Neural cell (in vitro differentiated cells): ENCODE data around the gene GRM4. TPM values are rescaled to one million over a fixed set of nuclear protein-coding genes. Genes with fewer than 3 reads are reported as not detected.

Source experiments
- H2AFZ ChIP-seq: fragments of 200-600, 300-800 bp; sonication (generic), shearing (Covaris generic); 2 replicates; pipeline ENCODE4 v1.6.0; 2014; ENCODE audit warnings: low read depth, mild to moderate bottlenecking, antibody characterized with exemption, low read length, moderate library complexity
- H3F3A ChIP-seq: fragments of 200-600 bp; shearing (Covaris generic); 2 replicates; pipeline ENCODE4 v1.6.1; 2016; ENCODE audit warnings: mild to moderate bottlenecking, moderate library complexity, mixed read lengths, antibody characterized with exemption, low read length; ENCODE audit not compliant: insufficient read depth, poor library complexity, severe bottlenecking
- H3K27ac ChIP-seq: fragments of 200-600, 300-800 bp; sonication (generic), shearing (Covaris generic); 2 replicates; pipeline ENCODE4 v1.5.1; 2014; ENCODE audit warnings: mild to moderate bottlenecking, low read length, moderate library complexity
- H3K27me3 ChIP-seq: fragments of 300-800, 200-600 bp; sonication (generic), shearing (Covaris generic); 2 replicates; pipeline ENCODE4 v1.6.0; 2014; ENCODE audit warnings: mild to moderate bottlenecking, low read depth, low read length, moderate library complexity; ENCODE audit not compliant: insufficient read depth
- H3K36me3 ChIP-seq: fragments of 300-800, 200-600 bp; sonication (generic), shearing (Covaris generic); 2 replicates; pipeline ENCODE4 v1.5.1; 2014; ENCODE audit warnings: mild to moderate bottlenecking, antibody characterized with exemption, low read length, moderate library complexity; ENCODE audit not compliant: insufficient read depth
- H3K4me2 ChIP-seq: fragments of 300-800, 200-600 bp; sonication (generic), shearing (Covaris generic); 2 replicates; pipeline ENCODE4 v1.6.0; 2014; ENCODE audit warnings: mild to moderate bottlenecking, low read length
- H3K4me3 ChIP-seq: fragments of 300-800, 200-600 bp; sonication (generic), shearing (Covaris generic); 2 replicates; pipeline ENCODE4 v1.5.1; 2014; ENCODE audit warnings: mild to moderate bottlenecking, low read length, moderate library complexity
- H3K79me2 ChIP-seq: fragments of 200-600 bp; shearing (Covaris generic); replicated peaks from 2 replicates; pipeline ENCODE4 v1.6.0; 2014; ENCODE audit warnings: mild to moderate bottlenecking, low read length, moderate library complexity; ENCODE audit not compliant: insufficient read depth
- H3K9ac ChIP-seq: fragments of 300-800, 200-600 bp; sonication (generic), shearing (Covaris generic); 2 replicates; pipeline ENCODE4 v1.6.1; 2016; ENCODE audit warnings: mild to moderate bottlenecking, low read length, mixed read lengths
- H3K9me2 ChIP-seq: fragments of 200-600 bp; shearing (Covaris generic); 2 replicates; pipeline ENCODE4 v1.6.1; 2016; ENCODE audit warnings: mild to moderate bottlenecking, low read length, mixed read lengths; ENCODE audit not compliant: insufficient read depth
- H3K9me3 ChIP-seq: fragments of 200-600, 300-800 bp; sonication (generic), shearing (Covaris generic); 2 replicates; pipeline ENCODE4 v1.6.1; 2016; ENCODE audit warnings: mild to moderate bottlenecking, mixed run types, low read length, moderate library complexity, mixed read lengths
- H4K20me1 ChIP-seq: fragments of 200-600 bp; shearing (Covaris generic); 2 replicates; pipeline ENCODE4 v1.6.1; 2016; ENCODE audit warnings: mild to moderate bottlenecking, mixed run types; ENCODE audit not compliant: insufficient read depth
- CTCF ChIP-seq: fragments of 450-650 bp; IDR thresholded peaks from 2 replicates; pipeline ENCODE4 v1.5.1; 2014; ENCODE audit warnings: antibody characterized with exemption, mild to moderate bottlenecking, moderate library complexity; ENCODE audit not compliant: poor library complexity, severe bottlenecking
- EP300 ChIP-seq: fragments of 450-650 bp; conservative IDR thresholded peaks from 2 replicates; pipeline ENCODE4 v1.6.1; 2014; ENCODE audit warnings: antibody characterized with exemption, mild to moderate bottlenecking, moderate library complexity; ENCODE audit not compliant: poor library complexity, severe bottlenecking
- EZH2 ChIP-seq: fragments of 200-600, 300-800 bp; shearing (Covaris generic), sonication (generic); IDR thresholded peaks from 2 replicates; pipeline ENCODE4 v1.6.1; 2014; ENCODE audit warnings: antibody characterized with exemption, low read length, borderline replicate concordance, mild to moderate bottlenecking; ENCODE audit not compliant: insufficient read depth, poor library complexity, severe bottlenecking
- MXI1 ChIP-seq: fragments of 450-650 bp; conservative IDR thresholded peaks from 2 replicates; pipeline ENCODE4 v1.6.1; 2014; ENCODE audit warnings: antibody characterized with exemption, mild to moderate bottlenecking; ENCODE audit not compliant: poor library complexity, severe bottlenecking
- POLR2AphosphoS5 ChIP-seq: IDR thresholded peaks from 2 replicates; pipeline ENCODE4 v1.6.1; 2012
- RAD21 ChIP-seq: fragments of 450-650 bp; conservative IDR thresholded peaks from 2 replicates; pipeline ENCODE4 v1.6.1; 2014; ENCODE audit warnings: antibody characterized with exemption, mild to moderate bottlenecking, moderate library complexity
- REST ChIP-seq: IDR thresholded peaks from 2 replicates; pipeline ENCODE4 v1.6.1; 2012; ENCODE audit warnings: borderline replicate concordance
- SMC3 ChIP-seq: fragments of 450-650 bp; conservative IDR thresholded peaks from 2 replicates; pipeline ENCODE4 v1.6.1; 2014; ENCODE audit warnings: antibody characterized with exemption, mild to moderate bottlenecking, moderate library complexity; ENCODE audit not compliant: poor library complexity
- TAF1 ChIP-seq: IDR thresholded peaks from 2 replicates; pipeline ENCODE4 v1.6.1; 2012; ENCODE audit warnings: low read depth
- polyA plus RNA-seq: library from polyadenylated mRNA; depleted of rRNA; stranded (reverse); fragments of >200 nt; gene quantifications from 2 replicates; pipeline ENCODE4 v1.2.3, GENCODE V29; 2014

The GRM4 gene
- polyA plus RNA-seq, 1 donor from 2014 or later, result 2.1 TPM

GRCh38 chr6:34090529-34090928 is 55.4 kb downstream of the GRM4 start:
- no peak for TF ChIP-seq REST
- no peak for TF ChIP-seq MXI1
- TF ChIP-seq POLR2AphosphoS5, result no peak
- Histone ChIP-seq H3K4me3 (no peak overlapping the region), H3K9ac (no peak overlapping the region), H3K27me3 (no peaks in the 10 kb centered on the region), H3K79me2 (no peaks in the 10 kb centered on the region), H3K36me3 (no peaks in the 10 kb centered on the region), H2AFZ (no peak overlapping the region), H3K9me3 (no peaks in the 10 kb centered on the region), H3K27ac (no peak overlapping the region), H3K4me2 (no peak overlapping the region), H3K9me2 (no peaks in the 10 kb centered on the region), H3F3A (no peaks in the 10 kb centered on the region), H4K20me1 (no peaks in the 10 kb centered on the region)

- H3K4me3 ChIP-seq, result no peak overlapping the region
- H3K27me3 ChIP-seq, result no peaks in the 10 kb centered on the region
- H3K4me2 ChIP-seq, result no peak overlapping the region
- H3K79me2 ChIP-seq, result no peaks in the 10 kb centered on the region
- H3K27ac ChIP-seq, result no peak overlapping the region
- no peak for TF ChIP-seq REST
- no peak for TF ChIP-seq SMC3
- TF ChIP-seq EZH2, result no peak
- no peak for TF ChIP-seq MXI1
- TF ChIP-seq TAF1, result no peak
- no peak for TF ChIP-seq RAD21
- TF ChIP-seq CTCF, result no peak
- TF ChIP-seq EP300, result no peak
- TF ChIP-seq POLR2AphosphoS5, result no peak
- no peaks in the 10 kb centered on the region for H3F3A ChIP-seq
- H3K9ac ChIP-seq, result no peak overlapping the region
- no peaks in the 10 kb centered on the region for H4K20me1 ChIP-seq
- H3K9me2 ChIP-seq, result no peaks in the 10 kb centered on the region
- no peaks in the 10 kb centered on the region for H3K36me3 ChIP-seq
- H2AFZ ChIP-seq, result no peak overlapping the region
- no peaks in the 10 kb centered on the region for H3K9me3 ChIP-seq
Observed at GRCh38 chr6:34086558-34086957, 59.3 kb downstream of the GRM4 start.
